PC-9 (cell line): ENCODE data around the gene SBNO2. TPM values are rescaled to one million over a fixed set of nuclear protein-coding genes. Genes with fewer than 3 reads are reported as not detected.

Experiments
- BruUV-seq: library from RNA; stranded (reverse); fragments of 400-500 nt; replicated peaks from 2 replicates; lab custom pipeline; 2021; lab: Mats Ljungman, UMichigan
- CTCF ChIA-PET: fragments of 300-600 bp; sonication (Branson Sonifier 250); formaldehyde crosslinking; loops from one replicate; lab custom pipeline; 2022; ENCODE audit warnings: antibody characterized with exemption; lab: Charles Lee
- POLR2A ChIA-PET: fragments of 300-600 bp; sonication (Branson Sonifier 250); formaldehyde crosslinking; loops from one replicate; lab custom pipeline; 2022; ENCODE audit warnings: antibody characterized with exemption; ENCODE audit not compliant: unreplicated experiment; lab: Charles Lee
- DNase-seq, 2 experiments: peaks; one replicate each; pipeline versions ENCODE4 v3.0.0 to v3.0.0-alpha.2; 2015 to 2022; ENCODE audit warnings: mixed read lengths in 1 of 2
- H2AFZ ChIP-seq: fragments of 200-600 bp; sonication (generic); 2 replicates; pipeline ENCODE4 v1.8.1; 2017; ENCODE audit warnings: antibody characterized with exemption
- H3F3A ChIP-seq: fragments of 200-600 bp; sonication (generic); 2 replicates; pipeline ENCODE4 v1.8.1; 2017; ENCODE audit warnings: antibody characterized with exemption, mild to moderate bottlenecking, low read depth; ENCODE audit not compliant: insufficient read depth
- H3K27ac ChIP-seq: fragments of 200-600 bp; sonication (generic); 2 replicates; pipeline ENCODE4 v1.6.1; 2016; ENCODE audit warnings: mixed run types
- H3K27me3 ChIP-seq: fragments of 200-600 bp; sonication (generic); 2 replicates; pipeline ENCODE4 v1.6.1; 2016; ENCODE audit warnings: low read depth, mixed run types; ENCODE audit not compliant: insufficient read depth
- H3K36me3 ChIP-seq: fragments of 200-600 bp; sonication (generic); 2 replicates; pipeline ENCODE4 v1.6.1; 2016; ENCODE audit warnings: low read depth, mixed run types
- H3K4me1 ChIP-seq: fragments of 200-600 bp; sonication (generic); replicated peaks from 2 replicates; pipeline ENCODE4 v1.6.1; 2016; ENCODE audit warnings: mixed run types; ENCODE audit not compliant: insufficient read depth
- H3K4me2 ChIP-seq: fragments of 200-600 bp; sonication (generic); 2 replicates; pipeline ENCODE4 v1.6.1; 2017; ENCODE audit warnings: mixed run types
- H3K4me3 ChIP-seq: fragments of 200-600 bp; sonication (generic); 2 replicates; pipeline ENCODE4 v1.6.1; 2016; ENCODE audit warnings: mixed run types
- H3K79me2 ChIP-seq: fragments of 200-600 bp; sonication (generic); 2 replicates; pipeline ENCODE4 v1.6.1; 2017; ENCODE audit warnings: low read depth, mixed run types
- H3K9me2 ChIP-seq: fragments of 200-600 bp; sonication (generic); 2 replicates; pipeline ENCODE4 v1.8.1; 2017; ENCODE audit warnings: mild to moderate bottlenecking; ENCODE audit not compliant: insufficient read depth
- H3K9me3 ChIP-seq: fragments of 200-600 bp; sonication (generic); 2 replicates; pipeline ENCODE4 v1.8.1; 2016; ENCODE audit warnings: low read depth; ENCODE audit not compliant: insufficient read depth
- H4K20me1 ChIP-seq: fragments of 200-600 bp; sonication (generic); 2 replicates; pipeline ENCODE4 v1.8.1; 2017; ENCODE audit not compliant: insufficient read depth
- EZH2 ChIP-seq: fragments of 200-600 bp; sonication (generic); IDR thresholded peaks from 2 replicates; pipeline ENCODE4 v1.8.0; 2017; ENCODE audit warnings: antibody characterized with exemption, low read depth
- intact Hi-C: fragments of 100-400 bp; cut with micrococcal nuclease; formaldehyde crosslinking; loops from one replicate; pipeline ENCODE4 v1.10.0; 2022; ENCODE audit not compliant: unreplicated experiment
- total RNA-seq: library from RNA; stranded (reverse); gene quantifications from 2 replicates; pipeline ENCODE4 v1.2.3, GENCODE V29; 2021
- TF ChIP-seq, protein P1 (sequence below): fragments of 200-600 bp; sonication (generic); conservative IDR thresholded peaks from 2 replicates; pipeline ENCODE4 v1.6.1; 2017; ENCODE audit warnings: mixed run types, antibody characterized with exemption, mild to moderate bottlenecking, moderate library complexity

The SBNO2 gene
- total RNA-seq, 1 experiment from 2014 or later = 82.4 TPM

DNA sequence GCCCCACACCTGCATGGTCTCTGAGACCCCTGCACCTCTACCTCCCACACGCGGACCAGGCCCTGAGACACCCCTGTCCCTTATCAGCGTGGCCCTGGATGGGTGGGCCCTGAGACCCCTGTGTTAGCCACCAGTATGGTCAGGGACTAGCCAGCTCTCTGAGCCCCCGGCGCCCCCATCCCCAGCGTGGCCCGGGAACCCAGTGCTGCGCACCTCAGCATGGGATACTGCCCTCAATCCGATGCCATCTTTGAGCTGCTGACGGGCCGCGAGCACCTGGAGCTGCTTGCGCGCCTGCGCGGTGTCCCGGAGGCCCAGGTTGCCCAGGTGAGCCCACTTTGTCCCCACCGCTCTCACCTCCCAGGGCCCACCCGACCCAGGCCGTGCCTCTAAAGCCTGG, 112.1 kb downstream of the SBNO2 start:
- Histone ChIP-seq H2AFZ (no peak overlapping the region), H3K79me2 (no peaks in the 10 kb centered on the region), H3K9me2 (no peaks in the 10 kb centered on the region), H3F3A (peaks cover 26% of the 10 kb centered on the region), H3K4me2 (no peak overlapping the region), H3K27me3 (no peaks in the 10 kb centered on the region), H3K36me3 (no peaks in the 10 kb centered on the region), H3K4me1 (peaks cover 19% of the 10 kb centered on the region), H3K4me3 (no peak overlapping the region), H4K20me1 (no peaks in the 10 kb centered on the region), H3K9me3 (no peaks in the 10 kb centered on the region), H3K27ac (no peak overlapping the region)
- CTCF ChIA-PET = no interaction called here
- BruUV-seq = no TSS peak
- intact Hi-C loops = no loop called here
- DNase-seq = no peak
- POLR2A ChIA-PET = no interaction called here
- TF ChIP-seq, protein P1, sequence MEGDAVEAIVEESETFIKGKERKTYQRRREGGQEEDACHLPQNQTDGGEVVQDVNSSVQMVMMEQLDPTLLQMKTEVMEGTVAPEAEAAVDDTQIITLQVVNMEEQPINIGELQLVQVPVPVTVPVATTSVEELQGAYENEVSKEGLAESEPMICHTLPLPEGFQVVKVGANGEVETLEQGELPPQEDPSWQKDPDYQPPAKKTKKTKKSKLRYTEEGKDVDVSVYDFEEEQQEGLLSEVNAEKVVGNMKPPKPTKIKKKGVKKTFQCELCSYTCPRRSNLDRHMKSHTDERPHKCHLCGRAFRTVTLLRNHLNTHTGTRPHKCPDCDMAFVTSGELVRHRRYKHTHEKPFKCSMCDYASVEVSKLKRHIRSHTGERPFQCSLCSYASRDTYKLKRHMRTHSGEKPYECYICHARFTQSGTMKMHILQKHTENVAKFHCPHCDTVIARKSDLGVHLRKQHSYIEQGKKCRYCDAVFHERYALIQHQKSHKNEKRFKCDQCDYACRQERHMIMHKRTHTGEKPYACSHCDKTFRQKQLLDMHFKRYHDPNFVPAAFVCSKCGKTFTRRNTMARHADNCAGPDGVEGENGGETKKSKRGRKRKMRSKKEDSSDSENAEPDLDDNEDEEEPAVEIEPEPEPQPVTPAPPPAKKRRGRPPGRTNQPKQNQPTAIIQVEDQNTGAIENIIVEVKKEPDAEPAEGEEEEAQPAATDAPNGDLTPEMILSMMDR = no peak
- TF ChIP-seq EZH2 = no peak

- no TSS peak for BruUV-seq
- Histone ChIP-seq H3K4me1 (peaks cover 8% of the 10 kb centered on the region), H3K36me3 (no peaks in the 10 kb centered on the region), H3K27me3 (no peaks in the 10 kb centered on the region), H3K79me2 (no peaks in the 10 kb centered on the region), H3F3A (peaks cover 19% of the 10 kb centered on the region), H3K27ac (no peak overlapping the region), H3K9me2 (no peaks in the 10 kb centered on the region), H3K9me3 (no peaks in the 10 kb centered on the region), H3K4me2 (no peak overlapping the region), H3K4me3 (no peak overlapping the region), H4K20me1 (no peaks in the 10 kb centered on the region), H2AFZ (no peak overlapping the region)
- intact Hi-C loops = no loop called here
- POLR2A ChIA-PET = no interaction called here
- CTCF ChIA-PET = no interaction called here
- DNase-seq = no peak
- no peak for TF ChIP-seq EZH2
- TF ChIP-seq, protein P1 = no peak
Observed at GRCh38 chr19:1060689-1061088, 113.4 kb downstream of the SBNO2 start.

GRCh38 chr19:1058112-1058511, 116.0 kb downstream of the SBNO2 start:
- intact Hi-C loops = no loop called here
- TF ChIP-seq, protein P1 = no peak
- no peak for TF ChIP-seq EZH2
- H4K20me1 ChIP-seq = no peaks in the 10 kb centered on the region
- H3K4me2 ChIP-seq = no peak overlapping the region
- H3K27ac ChIP-seq = no peak overlapping the region
- DNase-seq = no peak
- H3K9me2 ChIP-seq = no peaks in the 10 kb centered on the region
- no peaks in the 10 kb centered on the region for H3K9me3 ChIP-seq
- no peak overlapping the region for H2AFZ ChIP-seq
- no peak overlapping the region for H3K4me3 ChIP-seq
- CTCF ChIA-PET = no interaction called here
- no TSS peak for BruUV-seq
- H3K79me2 ChIP-seq = no peaks in the 10 kb centered on the region
- POLR2A ChIA-PET = no interaction called here
- no peaks in the 10 kb centered on the region for H3K27me3 ChIP-seq
- no peaks in the 10 kb centered on the region for H3K36me3 ChIP-seq
- peaks cover 5% of the 10 kb centered on the region; the same call in 1 of the 2 replicates for H3F3A ChIP-seq
- H3K4me1 ChIP-seq = no peaks in the 10 kb centered on the region

Other genes starting within 250 kb of the SBNO2 start
- gene ARID3A, start 248.2 kb downstream of the SBNO2 start, total RNA-seq = 9.2 and 10.7 TPM in 2 replicates
- 61.5 and 95.3 TPM in 2 replicates for gene WDR18, start 189.9 kb downstream of the SBNO2 start, total RNA-seq
- gene GRIN3B, start 173.8 kb downstream of the SBNO2 start, total RNA-seq = 0.11 and 0.13 TPM in 2 replicates
- 155 and 162 TPM in 2 replicates for gene TMEM259, start 153.1 kb downstream of the SBNO2 start, total RNA-seq
- not detected in 2 replicates for gene RNU6-2, start 152.7 kb downstream of the SBNO2 start, total RNA-seq
- 168 and 206 TPM in 2 replicates for gene CNN2, start 147.7 kb downstream of the SBNO2 start, total RNA-seq
- 29.9 and 32.0 TPM in 2 replicates for gene ABCA7, start 134.2 kb downstream of the SBNO2 start, total RNA-seq
- gene ARHGAP45, start 107.1 kb downstream of the SBNO2 start, total RNA-seq = 20.2 and 20.6 TPM in 2 replicates
- gene POLR2E, start 78.9 kb downstream of the SBNO2 start, total RNA-seq = 180 and 237 TPM in 2 replicates
- 465 and 489 TPM in 2 replicates for gene GPX4, start 70.3 kb downstream of the SBNO2 start, total RNA-seq
- gene STK11, start 31.5 kb upstream of the SBNO2 start, total RNA-seq = 53.0 and 59.5 TPM in 2 replicates
- 1.8 and 1.9 TPM in 2 replicates for gene CBARP, start 63.7 kb upstream of the SBNO2 start, total RNA-seq
- gene ATP5F1D, start 67.5 kb upstream of the SBNO2 start, total RNA-seq = 157 and 214 TPM in 2 replicates
- 61.4 and 92.0 TPM in 2 replicates for gene MIDN, start 74.3 kb upstream of the SBNO2 start, total RNA-seq
- gene CIRBP, start 95.1 kb upstream of the SBNO2 start, total RNA-seq = 86.9 and 143 TPM in 2 replicates
- 51.8 and 64.2 TPM in 2 replicates for gene FAM174C, start 101.3 kb upstream of the SBNO2 start, total RNA-seq
- 1.6 TPM in 1 of 2 replicates, not detected in the other for gene EFNA2, start 111.6 kb upstream of the SBNO2 start, total RNA-seq
- gene NDUFS7, start 209.6 kb upstream of the SBNO2 start, total RNA-seq = 67.5 and 83.5 TPM in 2 replicates
- 27.3 and 30.9 TPM in 2 replicates for gene GAMT, start 227.3 kb upstream of the SBNO2 start, total RNA-seq
- gene DAZAP1, start 233.3 kb upstream of the SBNO2 start, total RNA-seq = 122 and 144 TPM in 2 replicates